GM18508 (cell line): ENCODE results near the gene DRAM1.
"Not testable (repeated sequence)": the region's sequence is repeated elsewhere in the genome, so short reads cannot be mapped to it uniquely, and the experiment has no call there.

Experiments used
- ATAC-seq: cut with Tn5 transposase; IDR thresholded peaks from one replicate; pipeline ENCODE4 v1.9.1; 2021; ENCODE audit warnings: moderate number of reproducible peaks; ENCODE audit not compliant: insufficient read depth, unreplicated experiment

Gene DRAM1

DNA sequence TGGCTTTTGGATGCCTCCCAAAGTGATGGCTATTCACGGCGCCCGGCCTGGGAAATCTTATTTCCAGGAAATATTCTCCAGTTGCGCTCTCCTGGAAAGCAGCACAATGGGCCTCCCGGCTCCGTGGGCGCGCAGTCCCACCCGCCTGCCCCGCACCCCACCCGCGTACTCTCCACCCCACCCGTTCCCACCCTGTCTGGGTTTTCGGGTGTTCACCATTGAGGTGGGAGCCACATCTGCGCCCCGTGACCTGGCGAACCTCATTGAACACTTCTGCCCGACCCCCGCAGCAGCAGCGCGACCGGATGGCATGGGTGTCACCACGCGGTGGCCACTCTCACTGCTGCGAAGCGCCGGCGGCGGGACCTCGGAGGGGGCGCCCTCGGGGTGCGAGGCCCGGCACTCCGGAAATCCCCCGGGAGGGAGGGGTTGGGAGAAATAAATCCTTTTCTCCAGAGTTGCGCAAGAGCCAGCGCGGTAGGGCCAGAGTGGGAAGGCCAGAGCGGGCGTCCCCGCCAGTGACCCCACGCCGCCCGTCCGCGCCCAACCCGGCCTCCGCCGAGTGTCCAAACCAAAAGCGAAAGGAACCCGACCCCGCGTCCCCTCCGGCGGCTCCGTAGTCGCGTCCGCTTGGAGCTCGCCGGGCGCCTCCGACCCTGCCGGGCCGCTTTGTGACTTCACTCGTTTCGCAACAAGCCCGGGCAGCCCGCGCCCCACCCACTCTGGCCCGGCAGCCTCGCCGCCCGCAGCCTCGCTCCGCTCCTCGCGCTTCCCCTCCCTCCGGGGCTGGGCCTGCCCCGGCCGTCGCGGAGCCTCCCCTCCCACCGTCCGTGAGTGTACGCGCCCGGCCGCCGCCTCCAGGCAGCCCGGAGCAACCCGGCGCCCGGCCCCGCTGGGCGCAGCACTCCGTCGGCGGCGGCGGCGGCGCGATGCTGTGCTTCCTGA, at the start of gene DRAM1:
Gene DRAM1, plus strand, starts transcription at position 720 of the 945 bp plus-strand sequence. Its CDS starts 210 bp downstream, at position 930.
- ATAC-seq, result peak; percentile 48

DNA sequence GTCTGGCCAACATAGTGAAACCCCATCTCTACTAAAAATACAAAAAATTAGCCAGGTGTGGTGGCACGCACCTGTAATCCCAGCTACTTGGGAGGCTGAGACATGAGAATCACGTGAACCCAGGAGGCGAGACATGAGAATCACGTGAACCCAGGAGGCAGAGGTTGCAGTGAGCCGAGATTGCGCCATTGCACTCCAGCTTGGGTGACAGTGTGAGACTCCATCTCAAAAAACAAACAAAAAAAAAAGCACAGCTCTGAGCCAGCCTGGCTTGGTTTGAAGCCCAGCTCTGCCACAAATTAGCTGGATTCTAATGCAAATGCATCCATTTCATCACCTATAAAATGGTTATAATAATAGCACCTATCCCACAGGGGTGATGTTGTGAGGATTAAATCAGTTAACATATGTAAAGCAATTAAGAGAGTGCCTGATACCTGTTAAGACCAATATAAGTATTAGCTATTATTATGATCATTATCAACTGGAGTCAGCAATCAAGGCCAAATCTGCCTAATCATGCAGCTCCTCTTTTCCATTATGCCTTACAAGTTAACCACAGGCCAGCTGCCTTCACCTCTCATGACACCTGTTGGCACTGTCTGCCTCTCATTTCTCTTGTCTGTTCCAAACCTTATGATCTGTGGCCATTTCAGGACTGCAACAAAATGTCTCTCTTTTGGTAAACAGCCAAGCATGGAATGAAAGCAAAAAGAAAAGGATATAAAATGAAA, 48.8 kb upstream of the DRAM1 start:
- no peak for ATAC-seq

- no peak for ATAC-seq
Measured at GRCh38 chr12:101829639-101830366, 47.6 kb upstream of the DRAM1 start.

DNA sequence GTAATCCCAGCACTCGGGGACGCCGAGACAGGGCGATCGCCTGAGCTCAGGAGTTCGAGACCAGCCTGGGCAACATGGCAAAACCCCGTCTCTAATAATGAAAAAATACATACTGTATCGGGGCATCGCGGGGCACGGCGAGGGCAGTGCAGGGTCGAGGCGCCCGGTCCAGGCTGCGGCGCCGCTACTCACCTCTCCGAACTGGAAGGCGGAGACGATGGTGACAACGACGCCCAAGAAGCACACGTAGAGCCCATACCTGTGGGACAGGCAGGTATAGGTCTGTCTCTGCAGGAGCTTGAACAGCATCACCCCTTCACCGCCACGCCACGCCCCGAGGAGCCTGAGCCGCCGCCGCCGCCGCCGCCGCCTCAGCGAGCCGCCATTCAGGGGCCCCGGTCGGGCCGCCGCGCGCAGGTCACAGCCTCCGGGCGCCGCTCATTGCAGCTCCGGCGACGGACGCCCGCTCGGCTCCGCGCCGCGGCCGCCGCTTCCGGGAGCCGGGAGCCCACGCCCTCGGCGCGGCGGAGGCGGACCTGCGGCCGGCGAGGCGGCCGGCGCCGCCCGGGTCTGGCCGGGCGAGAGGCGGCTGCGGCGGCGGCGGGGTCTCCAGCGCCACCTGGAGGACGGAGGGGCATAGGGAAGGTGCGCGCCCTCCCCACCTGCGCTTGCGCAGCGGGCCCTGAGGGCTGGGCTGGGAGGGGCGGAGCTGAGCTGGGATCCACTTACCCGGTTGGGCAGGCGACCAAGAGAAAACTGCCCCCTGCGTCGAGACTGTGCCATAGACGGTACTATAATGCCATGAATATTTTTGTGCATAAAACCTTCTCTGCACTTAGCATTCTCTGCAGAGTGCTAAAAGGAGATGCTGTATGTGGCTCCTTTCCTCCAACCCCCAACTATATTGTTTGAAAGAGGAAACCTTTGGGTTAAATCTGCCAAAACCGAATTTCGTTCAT, 46.7 kb upstream of the DRAM1 start, which contains the start of gene GNPTAB:
Gene GNPTAB, minus strand, starts transcription at position 593 of the 959 bp plus-strand sequence. Its CDS starts 284 bp downstream, at position 309.
- ATAC-seq, result peak; percentile 70

DNA sequence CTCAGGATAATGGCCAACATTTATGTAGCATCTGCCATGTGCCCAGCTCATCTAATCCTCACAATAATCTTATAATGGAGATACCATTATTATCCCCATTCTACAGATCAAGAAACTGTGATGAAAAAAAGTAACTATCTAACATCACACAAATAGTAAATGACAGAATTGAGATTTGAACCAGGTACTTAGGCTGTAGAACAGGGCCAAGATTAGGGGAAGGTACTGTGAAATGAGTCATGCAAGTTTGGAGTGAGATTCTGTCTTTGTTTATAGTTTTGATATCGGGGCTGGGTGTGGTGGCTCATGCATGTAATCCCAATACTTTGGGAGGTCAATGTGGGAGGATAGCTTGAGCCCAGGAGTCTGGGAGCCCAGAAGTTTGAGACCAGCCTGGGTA, 45.4 kb upstream of the DRAM1 start:
- no peak for ATAC-seq

- ATAC-seq, result peak; percentile 41
Measured at GRCh38 chr12:101838628-101839323, 38.6 kb upstream of the DRAM1 start.

DNA sequence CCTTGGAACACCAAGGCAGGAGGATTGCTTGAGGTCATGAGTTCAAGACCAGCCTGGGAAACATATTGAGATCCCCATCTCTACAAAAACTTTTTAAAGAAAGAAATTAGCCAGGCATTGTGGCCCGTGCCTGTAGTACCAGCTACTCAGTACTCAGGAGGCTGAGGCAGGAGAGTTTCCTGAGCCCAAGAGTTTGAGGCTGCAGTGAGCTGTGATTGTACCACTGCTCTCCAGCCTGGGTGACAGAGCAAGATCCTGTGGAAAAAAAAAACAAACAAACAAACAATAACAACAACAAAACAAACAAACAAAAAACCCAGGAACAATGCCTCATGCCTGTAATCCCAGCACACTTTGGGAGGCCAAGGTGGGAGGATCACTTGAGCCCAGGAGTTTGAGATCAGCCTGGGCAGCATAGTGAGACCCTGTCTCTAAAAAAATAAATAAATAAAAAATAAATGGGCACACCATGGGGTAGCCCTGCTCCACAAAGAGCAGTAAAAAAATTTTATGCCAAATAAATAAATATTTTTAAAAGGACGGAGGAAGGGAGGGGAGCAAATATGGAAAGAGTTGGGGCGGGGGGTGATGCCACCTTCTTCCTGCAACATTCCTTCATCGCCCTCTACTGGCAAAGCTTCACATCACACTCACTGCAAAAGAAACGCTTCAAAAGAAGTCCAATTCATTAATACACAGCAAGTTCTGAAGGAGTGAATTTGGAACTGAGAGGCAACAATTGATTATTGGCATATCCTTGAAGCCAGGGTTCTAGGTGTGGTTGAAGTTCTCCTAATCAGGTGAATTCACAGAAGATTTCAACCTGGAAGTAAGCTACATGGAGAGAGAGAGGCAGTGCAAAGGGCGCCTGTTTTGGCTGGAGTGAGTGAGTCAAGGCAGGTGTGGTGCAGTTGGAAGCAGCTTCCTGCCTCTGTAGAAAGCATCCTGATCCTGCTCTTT, 37.8 kb upstream of the DRAM1 start:
- ATAC-seq, result no peak

GRCh38 chr12:101841069-101841468, 36.3 kb upstream of the DRAM1 start:
- ATAC-seq, result no peak

DNA sequence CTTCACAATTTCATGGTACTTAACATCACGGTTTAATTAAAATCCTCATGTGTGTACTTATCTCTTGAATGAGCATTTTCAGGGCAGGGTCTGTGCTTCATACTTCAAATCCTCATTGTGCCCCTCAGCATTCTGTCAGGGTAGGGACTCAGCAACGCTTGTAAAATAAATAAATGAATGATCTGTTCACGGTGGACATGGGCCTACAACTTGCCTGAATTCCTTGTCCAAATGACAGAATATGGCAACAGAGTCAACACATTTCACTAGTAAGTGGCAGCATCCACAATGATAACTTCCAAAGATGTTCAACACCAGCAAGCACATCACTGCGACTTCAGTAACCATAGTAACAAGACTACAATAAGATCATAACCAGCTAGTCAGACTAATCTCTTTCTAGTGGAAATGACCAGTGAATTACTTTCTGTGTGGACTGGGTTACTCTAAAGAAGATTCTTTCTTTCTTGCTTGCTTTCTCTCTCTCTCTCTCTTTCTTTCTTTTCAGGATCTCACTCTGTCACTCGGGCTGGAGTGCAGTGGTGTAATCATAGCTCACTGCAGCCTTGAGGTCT, 32.2 kb upstream of the DRAM1 start:
- no peak for ATAC-seq

DNA sequence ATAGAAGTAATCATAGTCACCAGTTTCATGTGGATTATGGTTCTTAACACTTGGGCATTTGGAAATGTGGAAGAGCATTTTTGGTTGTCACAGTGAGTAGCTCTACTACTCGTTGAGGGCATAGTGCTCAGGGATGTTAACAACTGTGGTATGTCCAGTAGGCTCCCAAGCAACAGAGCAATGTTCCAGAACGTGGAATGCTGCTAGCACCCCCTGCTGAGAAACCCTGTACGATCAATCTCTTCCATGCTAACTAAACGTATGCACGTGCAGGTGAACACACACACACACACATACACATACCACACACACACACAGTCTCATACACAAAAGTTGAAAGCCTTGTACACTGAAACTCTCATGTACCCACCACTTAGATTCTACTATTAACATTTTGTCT, 30.1 kb upstream of the DRAM1 start:
- no peak for ATAC-seq

GRCh38 chr12:101850199-101850598, 27.2 kb upstream of the DRAM1 start:
- no peak for ATAC-seq

GRCh38 chr12:101852998-101853397, 24.4 kb upstream of the DRAM1 start:
- no peak for ATAC-seq

GRCh38 chr12:101854747-101855146, 22.6 kb upstream of the DRAM1 start:
- ATAC-seq, result peak; percentile 50

DNA sequence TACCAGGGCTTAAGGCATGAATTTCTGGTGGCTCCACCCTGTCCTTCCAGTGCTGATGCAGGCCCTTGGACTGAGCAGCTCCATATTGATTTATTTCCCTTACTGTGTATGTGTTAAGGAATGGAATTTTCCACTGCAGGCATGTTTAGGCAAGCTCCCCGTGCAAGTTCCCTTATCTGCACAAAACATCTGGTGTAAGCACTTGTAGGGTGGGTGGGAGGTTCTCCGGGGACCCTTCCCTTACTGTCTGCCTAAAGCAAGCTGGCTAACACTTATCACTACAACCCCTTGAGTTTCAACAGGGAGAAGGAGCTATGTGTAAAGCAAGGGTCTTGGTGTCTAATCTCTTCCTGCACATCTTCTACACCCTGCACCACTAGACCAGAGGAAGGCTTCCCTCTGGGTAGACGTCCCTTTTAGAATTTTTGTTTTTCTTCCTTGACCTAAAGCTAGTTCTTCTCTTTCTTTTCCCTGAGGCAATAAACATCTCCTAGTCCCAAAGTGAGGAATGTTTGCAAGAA, 22.0 kb upstream of the DRAM1 start:
- ATAC-seq, result no peak

- ATAC-seq, result no peak
Measured at GRCh38 chr12:101855976-101856375, 21.4 kb upstream of the DRAM1 start.

- ATAC-seq, result not testable (repeated sequence)
Measured at GRCh38 chr12:101856614-101857013, 20.8 kb upstream of the DRAM1 start.

DNA sequence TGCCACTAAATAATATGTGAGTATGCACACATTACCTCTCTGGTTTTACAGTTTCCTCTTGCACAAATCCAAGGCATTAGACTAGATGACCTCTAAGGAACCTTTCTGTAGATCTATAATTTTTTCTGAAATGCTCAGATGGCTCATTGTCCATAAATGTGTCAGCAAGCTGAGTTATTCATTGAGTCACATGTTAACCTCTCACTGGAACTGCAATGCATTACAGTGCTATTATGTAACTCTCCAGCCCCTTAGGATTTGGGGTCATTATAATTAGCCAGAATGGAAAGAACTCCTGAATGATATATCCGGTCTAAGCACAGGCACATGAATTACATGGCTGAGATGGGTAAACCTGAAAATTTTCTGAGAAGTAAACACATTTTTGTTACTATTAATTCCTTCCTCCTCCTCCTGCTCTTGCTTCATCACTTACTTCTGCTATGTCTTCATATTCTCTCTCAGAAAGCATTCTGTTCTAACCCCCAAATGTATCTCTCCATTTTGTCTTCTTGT, 20.3 kb upstream of the DRAM1 start:
- peak; percentile 42 for ATAC-seq
